ENCODE measurements around the gene TSEN2. TPM values are rescaled to one million over a fixed set of nuclear protein-coding genes. Genes with fewer than 3 reads are reported as not detected.

Gene TSEN2
- total and polyA plus RNA-seq, 2 of the 13 experiments (the other 11 are each of a cell fraction or from before 2014, with no cell fraction given) = 11.0 to 17.3 TPM

DNA sequence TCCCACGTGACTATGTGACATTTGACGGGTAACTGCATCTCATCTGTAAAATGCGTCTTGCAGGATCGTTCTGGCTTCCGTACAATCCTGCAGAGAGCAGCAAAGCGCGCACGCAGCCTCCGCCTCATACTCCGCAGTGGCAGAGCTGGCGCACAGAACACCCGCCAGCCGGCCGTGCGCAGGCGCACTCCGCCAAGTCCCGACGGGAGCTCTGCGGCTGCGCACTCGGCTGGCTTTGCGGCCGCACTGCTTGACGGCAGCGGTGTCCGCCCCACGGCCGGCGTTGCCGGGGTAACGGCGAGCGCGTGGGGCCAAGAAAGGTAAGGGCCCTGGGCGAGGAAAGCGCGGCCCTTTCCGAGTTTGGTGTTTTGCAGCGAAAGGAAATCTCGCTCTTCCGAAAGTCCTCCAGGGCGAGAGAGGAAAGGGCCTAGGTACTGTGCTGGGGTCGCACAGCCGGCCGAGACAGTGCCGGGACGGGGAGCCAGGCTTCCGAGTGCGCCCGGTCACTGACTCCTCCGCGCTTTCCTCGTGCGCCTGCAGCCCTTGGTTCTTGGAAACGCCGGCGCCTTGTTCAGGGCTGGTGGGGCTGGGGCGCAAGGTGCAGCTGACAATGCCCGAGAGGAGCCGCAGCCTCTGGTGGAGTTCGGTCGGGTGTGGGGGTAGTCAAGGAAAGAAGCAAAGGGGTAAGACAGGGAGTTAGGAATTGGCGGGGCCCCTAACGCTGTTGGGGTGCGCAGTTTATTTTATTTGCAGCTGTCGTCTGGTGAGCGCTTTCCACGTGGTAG is at the start of gene TSEN2 (continued):
- TF ChIP-seq, protein P1, sequence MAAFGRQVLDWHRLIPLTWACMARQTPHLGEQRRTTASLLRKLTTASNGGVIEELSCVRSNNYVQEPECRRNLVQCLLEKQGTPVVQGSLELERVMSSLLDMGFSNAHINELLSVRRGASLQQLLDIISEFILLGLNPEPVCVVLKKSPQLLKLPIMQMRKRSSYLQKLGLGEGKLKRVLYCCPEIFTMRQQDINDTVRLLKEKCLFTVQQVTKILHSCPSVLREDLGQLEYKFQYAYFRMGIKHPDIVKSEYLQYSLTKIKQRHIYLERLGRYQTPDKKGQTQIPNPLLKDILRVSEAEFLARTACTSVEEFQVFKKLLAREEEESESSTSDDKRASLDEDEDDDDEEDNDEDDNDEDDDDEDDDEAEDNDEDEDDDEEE (CRISPR knock-in tag; IDR thresholded peaks at IDR 0.05) = 0 out of 2 replicates have a peak, but pooled peaks have one; percentile 73
- TF ChIP-seq ZNF550 (CRISPR knock-in tag; IDR thresholded peaks at IDR 0.05; ENCODE audit: borderline replicate concordance) (no peak; the same call in 1 of the 2 replicates), NCOA5 (CRISPR knock-in tag; IDR thresholded peaks at IDR 0.05) (no peak), ZNF558 (CRISPR knock-in tag; IDR thresholded peaks at IDR 0.05; ENCODE audit: borderline replicate concordance) (peak; percentile 74; the same call in 1 of the 2 replicates), MYNN (CRISPR knock-in tag; IDR thresholded peaks at IDR 0.05; ENCODE audit: low read depth) (0 out of 2 replicates have a peak, but pooled peaks have one; percentile 62), XRCC5 (optimal IDR thresholded peaks at IDR 0.05; ENCODE audit: low read length) (no peak), SIN3A (IDR thresholded peaks at IDR 0.05; ENCODE audit: borderline replicate concordance, low read depth, low read length) (no peak; the same call in 1 of the 2 replicates), HNRNPH1 (optimal IDR thresholded peaks at IDR 0.05; ENCODE audit: low read depth, low read length) (no peak), ZNF615 (CRISPR knock-in tag; IDR thresholded peaks at IDR 0.05; ENCODE audit: borderline replicate concordance) (no peak), PRMT3 (CRISPR knock-in tag; IDR thresholded peaks at IDR 0.05; ENCODE audit: borderline replicate concordance, low read depth) (no peak), YY1 (IDR thresholded peaks at IDR 0.05; ENCODE audit: insufficient read depth, insufficient replicate concordance, low read depth, low read length) (no peak), CEBPB (IDR thresholded peaks at IDR 0.05; ENCODE audit: borderline replicate concordance, low read depth, low read length) (no peak), ZBTB37 (CRISPR knock-in tag; IDR thresholded peaks at IDR 0.05) (no peak), NKX3-1 (CRISPR knock-in tag; IDR thresholded peaks at IDR 0.05) (no peak; the same call in 1 of the 2 replicates), ZNF280D (CRISPR knock-in tag; IDR thresholded peaks at IDR 0.05) (peak; percentile 64; the same call in 1 of the 2 replicates), ZNF430 (CRISPR knock-in tag; IDR thresholded peaks at IDR 0.05) (0 out of 2 replicates have a peak, but pooled peaks have one; percentile 0), SATB2 (CRISPR knock-in tag; IDR thresholded peaks at IDR 0.05) (no peak), HDAC2 (CRISPR knock-in tag; IDR thresholded peaks at IDR 0.05) (peak; percentile 80), ZSCAN22 (CRISPR knock-in tag; IDR thresholded peaks at IDR 0.05) (no peak), RCOR2 (CRISPR knock-in tag; IDR thresholded peaks at IDR 0.05) (no peak), STAG1 (CRISPR knock-in tag; IDR thresholded peaks at IDR 0.05) (peak; percentile 47), PHF5A (CRISPR knock-in tag; IDR thresholded peaks at IDR 0.05; ENCODE audit: low read depth, unreplicated experiment) (peak; percentile 76)
- TF ChIP-seq, protein P2, sequence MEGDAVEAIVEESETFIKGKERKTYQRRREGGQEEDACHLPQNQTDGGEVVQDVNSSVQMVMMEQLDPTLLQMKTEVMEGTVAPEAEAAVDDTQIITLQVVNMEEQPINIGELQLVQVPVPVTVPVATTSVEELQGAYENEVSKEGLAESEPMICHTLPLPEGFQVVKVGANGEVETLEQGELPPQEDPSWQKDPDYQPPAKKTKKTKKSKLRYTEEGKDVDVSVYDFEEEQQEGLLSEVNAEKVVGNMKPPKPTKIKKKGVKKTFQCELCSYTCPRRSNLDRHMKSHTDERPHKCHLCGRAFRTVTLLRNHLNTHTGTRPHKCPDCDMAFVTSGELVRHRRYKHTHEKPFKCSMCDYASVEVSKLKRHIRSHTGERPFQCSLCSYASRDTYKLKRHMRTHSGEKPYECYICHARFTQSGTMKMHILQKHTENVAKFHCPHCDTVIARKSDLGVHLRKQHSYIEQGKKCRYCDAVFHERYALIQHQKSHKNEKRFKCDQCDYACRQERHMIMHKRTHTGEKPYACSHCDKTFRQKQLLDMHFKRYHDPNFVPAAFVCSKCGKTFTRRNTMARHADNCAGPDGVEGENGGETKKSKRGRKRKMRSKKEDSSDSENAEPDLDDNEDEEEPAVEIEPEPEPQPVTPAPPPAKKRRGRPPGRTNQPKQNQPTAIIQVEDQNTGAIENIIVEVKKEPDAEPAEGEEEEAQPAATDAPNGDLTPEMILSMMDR (CRISPR knock-in tag; IDR thresholded peaks at IDR 0.05) = peak; percentile 63
